Peyer's patch (tissue), 4 donors: Measurements from ENCODE around the gene CCNQ.

Experiments
- CTCF ChIP-seq, 6 experiments: fragments of 450-650 bp in 4 of 6; fragments of 200-600 bp in 2 of 6; sonication (generic) in 1 of 6; IDR thresholded peaks; one replicate each; pipeline ENCODE4 v1.5.1; 2017 to 2019; ENCODE audit warnings: antibody characterized with exemption in 6 of 6, mild to moderate bottlenecking in 3 of 6, moderate library complexity in 1 of 6
- POLR2A ChIP-seq, 2 donors: fragments of 450-650 bp; IDR thresholded peaks; one replicate each; pipeline ENCODE4 v1.5.1; 2017; ENCODE audit warnings: antibody characterized with exemption in 2 of 2, mild to moderate bottlenecking in 2 of 2, moderate library complexity in 2 of 2

DNA sequence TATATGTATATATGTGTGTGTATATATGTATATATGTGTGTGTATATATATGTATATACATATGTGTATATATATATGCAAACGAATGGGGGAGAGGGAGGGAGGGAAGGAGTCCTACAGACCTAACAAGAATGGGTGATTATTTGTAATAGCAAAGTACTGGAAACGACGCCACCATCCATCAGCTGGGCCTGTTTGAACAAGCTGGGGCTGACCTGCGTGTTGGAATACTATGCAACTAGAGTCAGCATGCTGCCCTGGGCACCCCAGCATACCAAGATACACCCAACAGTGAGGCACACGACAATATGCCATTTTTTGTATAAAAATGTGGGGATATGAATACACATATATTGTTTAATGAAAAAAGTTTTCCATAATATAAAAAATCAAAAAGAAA is 21.6 kb upstream of the CCNQ start:
- TF ChIP-seq CTCF (IDR thresholded peaks at IDR 0.05) (no peak), POLR2A (IDR thresholded peaks at IDR 0.05) (no peak)
